Bronchial epithelial cell (primary cell): ENCODE results near the gene TTLL11. TPM values are rescaled to one million over a fixed set of nuclear protein-coding genes. Genes with fewer than 3 reads are reported as not detected.
A peak's percentile ranks its signal among the peaks of the same experiment; 100 is the strongest.

Experiments
- DNase-seq: peaks from one replicate; pipeline ENCODE4 v3.0.0-alpha.2; 2010; ENCODE audit warnings: low read depth
- FAIRE-seq: peaks from 2 replicates; lab custom pipeline; 2011; peaks lifted over from hg19 to GRCh38; lab: Jason Lieb, UNC
- H3K27me3 ChIP-seq: 2 replicates; pipeline ENCODE4 v1.5.1; 2011; ENCODE audit warnings: low read length; ENCODE audit not compliant: control insufficient read depth, insufficient read depth
- H3K36me3 ChIP-seq: 2 replicates; pipeline ENCODE4 v1.5.1; 2011; ENCODE audit warnings: low read length; ENCODE audit not compliant: control insufficient read depth, insufficient read depth
- H3K4me3 ChIP-seq: 2 replicates; pipeline ENCODE4 v1.5.1; 2011; ENCODE audit warnings: mild to moderate bottlenecking, low read depth, low read length, control low read depth
- CTCF ChIP-seq: IDR thresholded peaks from 2 replicates; pipeline ENCODE4 v1.5.1; 2011; ENCODE audit warnings: mild to moderate bottlenecking, moderate library complexity, low read length, control low read depth, inconsistent platforms; ENCODE audit not compliant: insufficient read depth, severe bottlenecking
- total RNA-seq: library from RNA; depleted of rRNA; stranded (reverse); fragments of >200 nt; gene quantifications from 2 replicates; pipeline ENCODE4 v1.2.1, GENCODE V29; 2014

The TTLL11 gene
- total RNA-seq, 1 donor from 2014 or later = 1.8 TPM

GRCh38 chr9:122040561-122041242 lies 52.4 kb downstream of the TTLL11 start:
- no peaks in the 10 kb centered on the region for H3K36me3 ChIP-seq
- FAIRE-seq (no peak), DNase-seq (no peak)
- H3K4me3 ChIP-seq = no peak overlapping the region
- H3K27me3 ChIP-seq = no peaks in the 10 kb centered on the region
- no peak for TF ChIP-seq CTCF

GRCh38 chr9:122039234-122039633 lies 53.9 kb downstream of the TTLL11 start:
- Histone ChIP-seq H3K36me3 (no peaks in the 10 kb centered on the region), H3K27me3 (no peaks in the 10 kb centered on the region), H3K4me3 (no peak overlapping the region)
- no peak for TF ChIP-seq CTCF
- FAIRE-seq = no peak
- DNase-seq = no peak

- Histone ChIP-seq H3K4me3 (no peak overlapping the region), H3K36me3 (no peaks in the 10 kb centered on the region), H3K27me3 (no peaks in the 10 kb centered on the region)
- FAIRE-seq (no peak), DNase-seq (peak; percentile 43)
- no peak for TF ChIP-seq CTCF
Observed at GRCh38 chr9:122036988-122037387, 56.1 kb downstream of the TTLL11 start.

GRCh38 chr9:122036408-122036807 lies 56.7 kb downstream of the TTLL11 start:
- Histone ChIP-seq H3K36me3 (no peaks in the 10 kb centered on the region), H3K4me3 (no peak overlapping the region), H3K27me3 (no peaks in the 10 kb centered on the region)
- TF ChIP-seq CTCF = no peak
- DNase-seq (no peak), FAIRE-seq (no peak)

GRCh38 chr9:122033775-122034373 lies 59.2 kb downstream of the TTLL11 start:
- DNase-seq (no peak), FAIRE-seq (no peak)
- H3K27me3 ChIP-seq = no peaks in the 10 kb centered on the region
- TF ChIP-seq CTCF = no peak
- no peak overlapping the region for H3K4me3 ChIP-seq
- H3K36me3 ChIP-seq = no peaks in the 10 kb centered on the region
